ENCODE data around the gene MMP15. TPM values are rescaled to one million over a fixed set of nuclear protein-coding genes. Genes with fewer than 3 reads are reported as not detected.

The MMP15 gene
- total and polyA plus RNA-seq, 2 donors (not counting 3 experiments of a cell fraction or from before 2014, with no cell fraction given), result 12.6 to 16.0 TPM

GRCh38 chr16:57979006-57979585 is 46.5 kb upstream of the MMP15 start:
- H3K9ac ChIP-seq (replicated peaks; ENCODE audit: extremely low read depth, insufficient read depth, low read length), result no peak overlapping the region
- TF ChIP-seq MAX (IDR thresholded peaks at IDR 0.05; ENCODE audit: insufficient read depth, insufficient read length) (no peak), POLR2AphosphoS5 (IDR thresholded peaks at IDR 0.05; ENCODE audit: insufficient read depth, low read depth, low read length) (no peak), GATA2 (IDR thresholded peaks at IDR 0.05; ENCODE audit: insufficient read depth, insufficient read length, low read depth, low read length) (no peak), MYC (IDR thresholded peaks at IDR 0.05; ENCODE audit: low read depth, low read length) (no peak), FOS (IDR thresholded peaks at IDR 0.05; ENCODE audit: borderline replicate concordance, insufficient read depth, low read length) (no peak)
- no peak overlapping the region for H3K4me3 ChIP-seq (replicated peaks in 1 of 3; ENCODE audit: insufficient read depth in 1 of 3, low read depth in 1 of 3, low read length in 3 of 3)
- no peaks in the 10 kb centered on the region for H3K36me3 ChIP-seq (ENCODE audit: control insufficient read depth in 2 of 2, extremely low read depth in 1 of 2, insufficient read depth in 2 of 2, low read length in 2 of 2)
- no peak overlapping the region for H3K27ac ChIP-seq (ENCODE audit: insufficient read depth, low read depth, low read length)
- H3K9me1 ChIP-seq (replicated peaks; ENCODE audit: control insufficient read depth, extremely low read depth, insufficient read depth, low read length), result no peaks in the 10 kb centered on the region
- intact Hi-C loops (cut with micrococcal nuclease), result no loop called here
- H3K4me1 ChIP-seq (ENCODE audit: control insufficient read depth, extremely low read depth, insufficient read depth, low read length), result no peaks in the 10 kb centered on the region
- CTCF ChIA-PET, result interaction anchor here (1.2 kb wide), 1 partner anchor 11 kb away, joined by 3 read pairs; no protein-coding TSS in a partner anchor
- dilution Hi-C loops (cut with MboI; ENCODE audit: extremely low pct_ligation_motif_present, low sequenced_read_pairs), result no loop called here
- H3K79me2 ChIP-seq (ENCODE audit: control insufficient read depth, insufficient read depth, low read length), result no peaks in the 10 kb centered on the region
- no TSS peak for BruUV-seq (replicated peaks)
- no peak overlapping the region for H2AFZ ChIP-seq (ENCODE audit: low read depth, low read length)
- FAIRE-seq (no peak), DNase-seq (ENCODE audit: low read depth, low spot score) (no peak)
- POLR2A ChIA-PET, result no interaction called here
- H3K4me2 ChIP-seq (ENCODE audit: insufficient read depth, low read length), result no peak overlapping the region
- H4K20me1 ChIP-seq (replicated peaks; ENCODE audit: control insufficient read depth, extremely low read depth, insufficient read depth, low read length), result no peaks in the 10 kb centered on the region
- peaks cover 0 to 3% of the 10 kb centered on the region in 2 experiments for H3K27me3 ChIP-seq (ENCODE audit: control insufficient read depth in 2 of 2, insufficient read depth in 2 of 2, low read length in 2 of 2)
- no peaks in the 10 kb centered on the region for H3K9me3 ChIP-seq (replicated peaks; ENCODE audit: control insufficient read depth, insufficient read depth, low read length)

DNA sequence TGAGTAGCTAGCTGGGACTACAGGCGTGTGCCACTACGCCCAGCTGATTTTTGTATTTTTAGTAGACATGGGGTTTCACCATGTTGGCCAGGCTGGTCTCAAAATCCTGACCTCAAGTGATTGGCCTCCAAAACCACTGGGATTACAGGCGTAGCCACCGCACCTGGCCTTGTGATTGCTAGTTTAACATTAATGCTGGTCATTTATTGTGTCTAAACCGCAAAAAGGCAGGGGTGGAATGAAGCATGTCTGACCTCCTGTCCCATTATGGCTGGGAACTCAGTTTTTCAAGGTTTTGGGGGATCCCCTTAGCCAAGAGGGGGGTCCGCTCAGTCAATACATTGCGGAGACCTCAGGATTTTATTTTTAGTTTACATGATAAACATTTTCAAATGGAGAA is 43.9 kb upstream of the MMP15 start:
- TF ChIP-seq FOS (IDR thresholded peaks at IDR 0.05; ENCODE audit: borderline replicate concordance, insufficient read depth, low read length) (no peak), GATA2 (IDR thresholded peaks at IDR 0.05; ENCODE audit: insufficient read depth, insufficient read length, low read depth, low read length) (no peak), CTCF (IDR thresholded peaks at IDR 0.05; ENCODE audit: extremely low read depth in 1 of 2, insufficient read depth in 1 of 2, low read depth in 1 of 2, low read length in 2 of 2) (no peak), MYC (IDR thresholded peaks at IDR 0.05; ENCODE audit: low read depth, low read length) (no peak), POLR2A (IDR thresholded peaks at IDR 0.05; ENCODE audit: low read depth, low read length) (no peak), MAX (IDR thresholded peaks at IDR 0.05; ENCODE audit: insufficient read depth, insufficient read length) (no peak), JUN (IDR thresholded peaks at IDR 0.05; ENCODE audit: borderline replicate concordance, insufficient read depth, insufficient read length, low read depth) (no peak), EZH2 (IDR thresholded peaks at IDR 0.05; ENCODE audit: borderline replicate concordance, low read depth, low read length, severe bottlenecking) (no peak), POLR2AphosphoS5 (IDR thresholded peaks at IDR 0.05; ENCODE audit: insufficient read depth, low read depth, low read length) (no peak)
- Histone ChIP-seq H3K9me1 (replicated peaks; ENCODE audit: control insufficient read depth, extremely low read depth, insufficient read depth, low read length) (no peaks in the 10 kb centered on the region), H3K79me2 (ENCODE audit: control insufficient read depth, insufficient read depth, low read length) (no peaks in the 10 kb centered on the region), H3K9me3 (replicated peaks; ENCODE audit: control insufficient read depth, insufficient read depth, low read length) (no peaks in the 10 kb centered on the region), H4K20me1 (replicated peaks; ENCODE audit: control insufficient read depth, extremely low read depth, insufficient read depth, low read length) (no peaks in the 10 kb centered on the region), H3K4me2 (ENCODE audit: insufficient read depth, low read length) (no peak overlapping the region), H3K36me3 (ENCODE audit: control insufficient read depth in 2 of 2, extremely low read depth in 1 of 2, insufficient read depth in 2 of 2, low read length in 2 of 2) (no peaks in the 10 kb centered on the region), H2AFZ (ENCODE audit: low read depth, low read length) (no peak overlapping the region), H3K4me3 (replicated peaks in 1 of 3; ENCODE audit: insufficient read depth in 1 of 3, low read depth in 1 of 3, low read length in 3 of 3) (no peak overlapping the region), H3K27ac (ENCODE audit: insufficient read depth, low read depth, low read length) (no peak overlapping the region), H3K9ac (replicated peaks; ENCODE audit: extremely low read depth, insufficient read depth, low read length) (no peak overlapping the region), H3K27me3 (ENCODE audit: control insufficient read depth in 2 of 2, insufficient read depth in 2 of 2, low read length in 2 of 2) (peaks cover 0 to 2% of the 10 kb centered on the region in 2 experiments), H3K4me1 (ENCODE audit: control insufficient read depth, extremely low read depth, insufficient read depth, low read length) (peaks cover 9% of the 10 kb centered on the region)
- dilution Hi-C loops (cut with MboI; ENCODE audit: extremely low pct_ligation_motif_present, low sequenced_read_pairs) (no loop called here), intact Hi-C loops (cut with micrococcal nuclease) (no loop called here)
- FAIRE-seq (no peak), DNase-seq (ENCODE audit: low read depth, low spot score) (no peak)
- BruUV-seq (replicated peaks), result no TSS peak
- CTCF ChIA-PET, result interaction anchor here (1.0 to 1.3 kb wide), 2 partner anchors 9 to 18 kb away, joined by 3 to 5 read pairs; no protein-coding TSS in a partner anchor
- POLR2A ChIA-PET, result no interaction called here

Data from endothelial cell of umbilical vein (primary cell).